SHP77 (cell line): Measurements from ENCODE around the gene SLC35E2B.
"Not testable (repeated sequence)": the region's sequence is repeated elsewhere in the genome, so short reads cannot be mapped to it uniquely, and the experiment has no call there.

Experiments used
- DNase-seq, 2 experiments: peaks; one replicate each; lab custom pipeline; 2025; lab: John Stamatoyannopoulos, UW

SLC35E2B gene

GRCh38 chr1:1703796-1704195, 11.2 kb upstream of the SLC35E2B start:
- DNase-seq = no peak

- DNase-seq = not testable (repeated sequence)
Observed at GRCh38 chr1:1702506-1702905, 9.9 kb upstream of the SLC35E2B start.

GRCh38 chr1:1700557-1700956, 8.0 kb upstream of the SLC35E2B start:
- not testable (repeated sequence) for DNase-seq

- DNase-seq = not testable (repeated sequence)
Observed at GRCh38 chr1:1700067-1700466, 7.5 kb upstream of the SLC35E2B start.

GRCh38 chr1:1699061-1699460, 6.5 kb upstream of the SLC35E2B start:
- not testable (repeated sequence) for DNase-seq

- not testable (repeated sequence) for DNase-seq
Observed at GRCh38 chr1:1697358-1698183, 5.0 kb upstream of the SLC35E2B start.

- not testable (repeated sequence) for DNase-seq
Observed at GRCh38 chr1:1696431-1697357, 4.1 kb upstream of the SLC35E2B start.

- DNase-seq = not testable (repeated sequence)
Observed at GRCh38 chr1:1692324-1692713, 276 bp downstream of the SLC35E2B start.

GRCh38 chr1:1691443-1691842, 1.2 kb downstream of the SLC35E2B start:
- DNase-seq = not testable (repeated sequence)

- DNase-seq = not testable (repeated sequence)
Observed at GRCh38 chr1:1689526-1689925, 3.1 kb downstream of the SLC35E2B start.

GRCh38 chr1:1687846-1688245, 4.7 kb downstream of the SLC35E2B start:
- DNase-seq = no peak

- no peak for DNase-seq
Observed at GRCh38 chr1:1684031-1684681, 8.4 kb downstream of the SLC35E2B start.

- no peak for DNase-seq
Observed at GRCh38 chr1:1683104-1683905, 9.3 kb downstream of the SLC35E2B start.

- DNase-seq = no peak
Observed at GRCh38 chr1:1680912-1681273, 11.7 kb downstream of the SLC35E2B start.

- no peak for DNase-seq
Observed at GRCh38 chr1:1680031-1680911, 12.3 kb downstream of the SLC35E2B start.

- no peak for DNase-seq
Observed at GRCh38 chr1:1678581-1679380, 13.8 kb downstream of the SLC35E2B start.

- DNase-seq = no peak
Observed at GRCh38 chr1:1677718-1678580, 14.6 kb downstream of the SLC35E2B start.

- DNase-seq = not testable (repeated sequence)
Observed at GRCh38 chr1:1676087-1676486, 16.5 kb downstream of the SLC35E2B start.

GRCh38 chr1:1675218-1675617, 17.4 kb downstream of the SLC35E2B start:
- not testable (repeated sequence) for DNase-seq
